H1 (cell line): ENCODE data around the gene PBX1. TPM values are rescaled to one million over a fixed set of nuclear protein-coding genes. Genes with fewer than 3 reads are reported as not detected.

ENCODE experiments used
- CTCF ChIA-PET: fragments of 300-600 bp; sonication (Branson Sonifier 250); formaldehyde crosslinking; loops from one replicate; lab custom pipeline; 2021; ENCODE audit not compliant: partially characterized antibody; lab: Charles Lee
- POLR2A ChIA-PET: fragments of 300-600 bp; sonication (Branson Sonifier 250); formaldehyde crosslinking; loops from one replicate; lab custom pipeline; 2021; ENCODE audit warnings: inconsistent platforms; ENCODE audit not compliant: partially characterized antibody; lab: Charles Lee
- DNase-seq, 2 experiments: peaks; one replicate each; pipeline versions ENCODE4 v3.0.0 to v3.0.0-alpha.2; 2010 to 2022; ENCODE audit warnings: low spot score in 2 of 2, low read depth in 1 of 2, mixed read lengths in 1 of 2
- FAIRE-seq: peaks from 2 replicates; lab custom pipeline; 2011; peaks lifted over from hg19 to GRCh38; lab: Jason Lieb, UNC
- H2AFZ ChIP-seq: 2 replicates; pipeline ENCODE4 v1.8.1; 2012; ENCODE audit warnings: low read length, inconsistent platforms
- H2AK5ac ChIP-seq: 2 replicates; pipeline ENCODE4 v1.6.1; 2013; ENCODE audit warnings: low read depth, low read length
- H2BK120ac ChIP-seq: replicated peaks from 2 replicates; pipeline ENCODE3; 2013; ENCODE audit warnings: low read depth, low read length, inconsistent platforms
- H2BK12ac ChIP-seq: 2 replicates; pipeline ENCODE4 v1.6.1; 2013; ENCODE audit warnings: low read depth, low read length
- H2BK15ac ChIP-seq: 2 replicates; pipeline ENCODE4 v1.6.1; 2013; ENCODE audit warnings: low read length
- H2BK20ac ChIP-seq: 2 replicates; pipeline ENCODE4 v1.6.1; 2013; ENCODE audit warnings: low read length
- H2BK5ac ChIP-seq: 2 replicates; pipeline ENCODE4 v1.6.1; 2013; ENCODE audit warnings: low read depth, low read length
- H3K14ac ChIP-seq: 2 replicates; pipeline ENCODE4 v1.6.1; 2013; ENCODE audit warnings: inconsistent platforms; ENCODE audit not compliant: insufficient read length
- H3K18ac ChIP-seq: 2 replicates; pipeline ENCODE4 v1.6.1; 2013; ENCODE audit warnings: low read length; ENCODE audit errors: extremely low read depth
- H3K23ac ChIP-seq: 2 replicates; pipeline ENCODE4 v1.6.1; 2013; ENCODE audit warnings: inconsistent platforms; ENCODE audit not compliant: insufficient read length
- H3K23me2 ChIP-seq: 2 replicates; pipeline ENCODE4 v1.6.1; 2013; ENCODE audit warnings: low read depth, low read length
- H3K27ac ChIP-seq: 2 replicates; pipeline ENCODE4 v1.6.1; 2011; ENCODE audit warnings: low read depth, low read length, inconsistent platforms
- H3K27me3 ChIP-seq, 4 experiments: replicated peaks in 1 of 4; 1 replicate in 1 of 4; 2 replicates in 3 of 4; pipeline versions ENCODE4 v1.6.1 to v1.8.1; 2011 to 2013; ENCODE audit warnings: low read length in 3 of 4, mild to moderate bottlenecking in 3 of 4, inconsistent platforms in 2 of 4, mixed read lengths in 2 of 4, moderate library complexity in 1 of 4; ENCODE audit not compliant: control insufficient read depth in 3 of 4, insufficient read depth in 3 of 4; ENCODE audit errors: extremely low read depth in 1 of 4
- H3K36me3 ChIP-seq, 4 experiments: 2 replicates each; pipeline versions ENCODE4 v1.6.1 to v1.8.1; 2011 to 2013; ENCODE audit warnings: mild to moderate bottlenecking in 4 of 4, low read length in 3 of 4, moderate library complexity in 2 of 4, control low read depth in 1 of 4, inconsistent platforms in 1 of 4; ENCODE audit not compliant: insufficient read depth in 4 of 4, control insufficient read depth in 2 of 4
- H3K4ac ChIP-seq: replicated peaks from 2 replicates; pipeline ENCODE3; 2013; ENCODE audit warnings: low read length, low read depth, mixed read lengths, inconsistent platforms; ENCODE audit not compliant: insufficient read length
- H3K4me1 ChIP-seq, 4 experiments: replicated peaks in 1 of 4; 1 replicate in 1 of 4; 2 replicates in 3 of 4; pipeline versions ENCODE4 v1.6.1 to v1.8.1; 2011 to 2013; ENCODE audit warnings: low read length in 3 of 4, inconsistent platforms in 2 of 4, mixed read lengths in 1 of 4; ENCODE audit not compliant: insufficient read depth in 4 of 4, control insufficient read depth in 3 of 4
- H3K4me2 ChIP-seq, 2 experiments: 2 replicates each; pipeline versions ENCODE4 v1.6.1 to v1.8.1; 2011 to 2013; ENCODE audit warnings: low read depth in 2 of 2, low read length in 2 of 2, control low read depth in 1 of 2, inconsistent platforms in 1 of 2, mild to moderate bottlenecking in 1 of 2; ENCODE audit not compliant: insufficient read depth in 1 of 2
- H3K4me3 ChIP-seq, 4 experiments: fragments of 200-600, 300-600 bp in 1 of 4; sonication (generic), shearing (Covaris generic), sonication (Bioruptor Twin) in 1 of 4; 2 replicates each; pipeline versions ENCODE4 v1.5.1 to v1.8.1; 2011 to 2016; ENCODE audit warnings: low read length in 4 of 4, low read depth in 3 of 4, control low read depth in 2 of 4, inconsistent platforms in 2 of 4, mild to moderate bottlenecking in 2 of 4, mixed read lengths in 1 of 4, moderate library complexity in 1 of 4; ENCODE audit not compliant: insufficient read depth in 2 of 4; ENCODE audit errors: extremely low read depth in 1 of 4
- H3K56ac ChIP-seq: replicated peaks from 2 replicates; pipeline ENCODE3; 2013; ENCODE audit warnings: low read depth, mild to moderate bottlenecking, mixed read lengths, low read length, inconsistent platforms; ENCODE audit not compliant: insufficient read length
- H3K79me1 ChIP-seq: 2 replicates; pipeline ENCODE4 v1.6.1; 2013; ENCODE audit warnings: low read depth, low read length, control low read depth
- H3K79me2 ChIP-seq, 2 experiments: 2 replicates each; pipeline versions ENCODE4 v1.6.1 to v1.8.1; 2012 to 2013; ENCODE audit warnings: low read length in 2 of 2, mild to moderate bottlenecking in 2 of 2, inconsistent platforms in 1 of 2; ENCODE audit not compliant: insufficient read depth in 2 of 2, control insufficient read depth in 1 of 2
- H3K9ac ChIP-seq, 4 experiments: replicated peaks in 1 of 4; 1 replicate in 1 of 4; 2 replicates in 3 of 4; pipeline versions ENCODE4 v1.6.1 to v1.8.1; 2011 to 2013; ENCODE audit warnings: low read depth in 3 of 4, low read length in 3 of 4, control low read depth in 2 of 4, mild to moderate bottlenecking in 2 of 4, moderate library complexity in 2 of 4, inconsistent platforms in 1 of 4; ENCODE audit errors: extremely low read depth in 1 of 4
- H3K9me3 ChIP-seq, 2 experiments: 2 replicates each; pipeline versions ENCODE4 v1.6.1 to v1.8.1; 2012 to 2013; ENCODE audit warnings: mild to moderate bottlenecking in 2 of 2, moderate library complexity in 2 of 2, control low read depth in 1 of 2, inconsistent platforms in 1 of 2, low read depth in 1 of 2, low read length in 1 of 2, mixed read lengths in 1 of 2; ENCODE audit not compliant: insufficient read depth in 2 of 2
- H4K20me1 ChIP-seq, 2 experiments: replicated peaks in 1 of 2; 2 replicates each; pipeline versions ENCODE3 to v1.8.1; 2011 to 2013; ENCODE audit warnings: inconsistent platforms in 2 of 2, low read length in 2 of 2, mild to moderate bottlenecking in 1 of 2; ENCODE audit not compliant: insufficient read depth in 2 of 2, control insufficient read depth in 1 of 2
- H4K5ac ChIP-seq: 2 replicates; pipeline ENCODE4 v1.6.1; 2013; ENCODE audit warnings: low read length, low read depth, mixed read lengths, inconsistent platforms; ENCODE audit not compliant: insufficient read length
- H4K8ac ChIP-seq: 2 replicates; pipeline ENCODE4 v1.8.0; 2013; ENCODE audit warnings: mild to moderate bottlenecking, moderate library complexity, low read length, inconsistent platforms; ENCODE audit not compliant: insufficient read depth; ENCODE audit errors: extremely low read depth
- H4K91ac ChIP-seq: replicated peaks from 2 replicates; pipeline ENCODE3; 2013; ENCODE audit warnings: low read length, mixed read lengths, inconsistent platforms; ENCODE audit not compliant: insufficient read length
- ASH2L ChIP-seq: fragments of 200-600, 300-600 bp; sonication (generic); IDR thresholded peaks from one replicate; pipeline ENCODE4 v1.7.1; 2017; ENCODE audit warnings: low read length
- CREB1 ChIP-seq: IDR thresholded peaks from 2 replicates; pipeline ENCODE4 v1.6.1; 2012; ENCODE audit warnings: inconsistent platforms
- KDM1A ChIP-seq: fragments of 200-600, 300-600 bp; sonication (generic); IDR thresholded peaks from 2 replicates; pipeline ENCODE4 v1.7.1; 2016; ENCODE audit warnings: mild to moderate bottlenecking, low read length, borderline replicate concordance
- MAX ChIP-seq: IDR thresholded peaks from 2 replicates; pipeline ENCODE4 v1.6.1; 2012; ENCODE audit warnings: inconsistent platforms
- POLR2A ChIP-seq, 2 experiments: IDR thresholded peaks; 1 replicate in 1 of 2; 2 replicates in 1 of 2; pipeline ENCODE4 v1.6.1; 2011; ENCODE audit warnings: low read depth in 2 of 2, low read length in 2 of 2, mild to moderate bottlenecking in 2 of 2; ENCODE audit errors: control extremely low read depth in 1 of 2
- POLR2AphosphoS5 ChIP-seq: IDR thresholded peaks from 2 replicates; pipeline ENCODE4 v1.6.1; 2011; ENCODE audit warnings: low read depth, low read length
- RAD21 ChIP-seq, 2 experiments: IDR thresholded peaks in 1 of 2; conservative IDR thresholded peaks in 1 of 2; 2 replicates each; pipeline ENCODE4 v1.6.1; 2011; ENCODE audit warnings: low read depth in 2 of 2, low read length in 2 of 2, improper control_type of control experiment in 1 of 2, inconsistent platforms in 1 of 2, mild to moderate bottlenecking in 1 of 2, moderate library complexity in 1 of 2
- RBBP5 ChIP-seq: IDR thresholded peaks from 2 replicates; pipeline ENCODE4 v1.7.1; 2012; ENCODE audit warnings: low read depth, mild to moderate bottlenecking, inconsistent platforms, low read length, moderate library complexity, borderline replicate concordance
- SIN3A ChIP-seq, 2 experiments: IDR thresholded peaks in 1 of 2; conservative IDR thresholded peaks in 1 of 2; 2 replicates each; pipeline ENCODE4 v1.6.1; 2011 to 2012; ENCODE audit warnings: low read length in 2 of 2, improper control_type of control experiment in 1 of 2, low read depth in 1 of 2, mild to moderate bottlenecking in 1 of 2
- WGBS, 2 experiments: shearing (Covaris generic) in 1 of 2; methylation state at CpG; one replicate each; pipeline versions ENCODE4 v1.1.6 to v1.1.7; 2013 to 2015; ENCODE audit warnings: low lambda C conversion rate in 2 of 2, mixed read lengths in 2 of 2, inconsistent platforms in 1 of 2, low coverage in 1 of 2, missing lambda C conversion rate in 1 of 2; ENCODE audit not compliant: insufficient replicate concordance in 2 of 2, insufficient coverage in 1 of 2, insufficient read length in 1 of 2; ENCODE audit errors: extremely low coverage in 1 of 2, missing lambda C conversion rate in 1 of 2; 5-methylcytosine and 5-hydroxymethylcytosine counted together
- polyA plus RNA-seq, 7 experiments: library from polyadenylated mRNA; depleted of rRNA in 3 of 7; stranded (reverse) in 5 of 7; unstranded in 2 of 7; fragments of >200 nt in 5 of 7; fragments of 200-250 nt in 2 of 7; gene quantifications; 1 replicate in 5 of 7; 2 replicates in 1 of 7; 4 replicates in 1 of 7; pipeline versions ENCODE4 v1.2.1 to v1.2.3, GENCODE V29; 2011 to 2013; ENCODE audit warnings: missing spikeins in 2 of 7, mixed read lengths in 2 of 7
- total RNA-seq: library from RNA; stranded (reverse); fragmentation: NEBNext Ultra II Directional; extraction: Animal tissue kit (Norgen Biotek cat#: 25700); gene quantifications from 2 replicates; pipeline ENCODE4 v1.2.1, GENCODE V29; 2021

Gene PBX1
- total and polyA plus RNA-seq, 2 of the 8 experiments (the other 6 are each of a cell fraction or from before 2014, with no cell fraction given), result 87.4 to 124 TPM

GRCh38 chr1:164576291-164577271 lies 17.6 kb downstream of the PBX1 start:
- peak overlapping the region; percentile 65; the same call in 1 of the 2 replicates for H2BK15ac ChIP-seq
- H2BK120ac ChIP-seq, result no peak overlapping the region
- H3K23me2 ChIP-seq, result peaks cover 7% of the 10 kb centered on the region
- FAIRE-seq (no peak), DNase-seq (peak in 1 of 2 experiments; percentile 68)
- H3K4me1 ChIP-seq, result peaks cover 21 to 43% (median 35%) of the 10 kb centered on the region in 4 experiments
- POLR2A ChIA-PET, result interaction anchor here (0.8 to 2.9 kb wide), 11 partner anchors 9 to 40 kb away, joined by 3 to 10 read pairs (median 6); partner anchors contain the start of gene PBX1
- no peak overlapping the region for H2AFZ ChIP-seq
- peak overlapping the region; percentile 74 for H2BK5ac ChIP-seq
- peak overlapping the region; percentile 10 for H3K56ac ChIP-seq
- H2AK5ac ChIP-seq, result 0 out of 2 replicates have a peak overlapping the region, but pooled peaks have one; percentile 0
- H3K9me3 ChIP-seq, result no peaks in the 10 kb centered on the region
- H4K8ac ChIP-seq, result peak overlapping the region; percentile 91
- 11% methylated on average over 47 of the region's 66 CpGs; no CpG with 5 or more reads in 1 of the 2 experiments for WGBS, 2 experiments
- peak overlapping the region; percentile 66 to 79 for H3K4me2 ChIP-seq
- no peak overlapping the region for H3K23ac ChIP-seq
- H3K79me1 ChIP-seq, result peaks cover 8% of the 10 kb centered on the region
- peak overlapping the region; percentile 25 to 54 (median 40) for H3K4me3 ChIP-seq
- H3K18ac ChIP-seq, result peak overlapping the region; percentile 95
- H3K9ac ChIP-seq, result peak overlapping the region in 3 of 4 experiments; percentile 38 to 61 (median 42); a peak in 5 of 7 replicates
- H2BK20ac ChIP-seq, result peak overlapping the region; percentile 55
- CTCF ChIA-PET, result interaction anchor here (0.8 to 1.9 kb wide), 9 partner anchors 9 to 100 kb away, joined by 3 to 6 read pairs (median 4); no protein-coding TSS in a partner anchor
- H2BK12ac ChIP-seq, result peak overlapping the region; percentile 95
- H3K4ac ChIP-seq, result peak overlapping the region; percentile 4
- no peaks in the 10 kb centered on the region for H3K27me3 ChIP-seq
- H3K14ac ChIP-seq, result no peak overlapping the region
- peaks cover 2 to 8% of the 10 kb centered on the region in 2 experiments for H4K20me1 ChIP-seq
- peak overlapping the region; percentile 79 for H4K91ac ChIP-seq
- peaks cover 27 to 95% of the 10 kb centered on the region in 2 experiments for H3K79me2 ChIP-seq
- H3K36me3 ChIP-seq, result peaks cover 0 to under 1% (median 0%) of the 10 kb centered on the region in 4 experiments; a peak in 1 of 8 replicates
- peak overlapping the region; percentile 28; the same call in 1 of the 2 replicates for H3K27ac ChIP-seq
- H4K5ac ChIP-seq, result peak overlapping the region; percentile 14
- TF ChIP-seq POLR2A (IDR thresholded peaks at IDR 0.05; ENCODE audit: control extremely low read depth in 1 of 2, low read depth in 2 of 2, low read length in 2 of 2), result peak in 1 of 2 experiments; percentile 21; a peak in 1 of 3 replicates
- 0 out of 2 replicates have a peak, but pooled peaks have one; percentile 29 for TF ChIP-seq POLR2AphosphoS5
- TF ChIP-seq KDM1A, result no peak
- peak; percentile 97 for TF ChIP-seq RBBP5
- peak; percentile 47 for TF ChIP-seq CREB1
- TF ChIP-seq MAX, result peak; percentile 73
- TF ChIP-seq ASH2L, result peak; percentile 94
- TF ChIP-seq SIN3A (conservative IDR thresholded peaks at IDR 0.05 in 1 of 2, IDR thresholded peaks at IDR 0.05 in 1 of 2; ENCODE audit: low read depth in 1 of 2, low read length in 2 of 2), result 0 out of 4 replicates have a peak, but pooled peaks of 1 of the 2 experiments have one; percentile 17
- TF ChIP-seq RAD21 (IDR thresholded peaks at IDR 0.05 in 1 of 2, conservative IDR thresholded peaks at IDR 0.05 in 1 of 2; ENCODE audit: low read depth in 2 of 2, low read length in 2 of 2), result 0 out of 4 replicates have a peak, but pooled peaks of 1 of the 2 experiments have one; percentile 3
